GM23248 (cell line): ENCODE results near the gene UBE2B. TPM values are rescaled to one million over a fixed set of nuclear protein-coding genes. Genes with fewer than 3 reads are reported as not detected.

ENCODE experiments used
- DNase-seq: peaks from one replicate; pipeline ENCODE4 v3.0.0-alpha.2; 2015
- H2AFZ ChIP-seq: fragments of 200-600 bp; sonication (generic); 2 replicates; pipeline ENCODE4 v1.6.1; 2016; ENCODE audit warnings: antibody characterized with exemption
- H3F3A ChIP-seq: fragments of 200-600 bp; sonication (generic); 2 replicates; pipeline ENCODE4 v1.6.1; 2016; ENCODE audit warnings: mild to moderate bottlenecking, antibody characterized with exemption, mixed run types; ENCODE audit not compliant: insufficient read depth
- H3K27ac ChIP-seq: fragments of 200-600 bp; sonication (generic); 2 replicates; pipeline ENCODE4 v1.5.1; 2016; ENCODE audit warnings: mild to moderate bottlenecking
- H3K27me3 ChIP-seq: fragments of 200-600 bp; sonication (generic); replicated peaks from 2 replicates; pipeline ENCODE4 v1.6.1; 2016; ENCODE audit warnings: mild to moderate bottlenecking; ENCODE audit not compliant: insufficient read depth
- H3K36me3 ChIP-seq: fragments of 200-600 bp; sonication (generic); 2 replicates; pipeline ENCODE4 v1.6.1; 2016; ENCODE audit warnings: low read depth, mild to moderate bottlenecking
- H3K4me1 ChIP-seq: fragments of 200-600 bp; sonication (generic); 2 replicates; pipeline ENCODE4 v1.6.1; 2016; ENCODE audit warnings: mild to moderate bottlenecking; ENCODE audit not compliant: insufficient read depth
- H3K4me2 ChIP-seq: fragments of 200-600 bp; sonication (generic); one replicate; pipeline ENCODE4 v1.6.1; 2016; ENCODE audit warnings: mild to moderate bottlenecking; ENCODE audit not compliant: unreplicated experiment
- H3K4me3 ChIP-seq: fragments of 200-600 bp; sonication (generic); 2 replicates; pipeline ENCODE4 v1.5.1; 2016; ENCODE audit warnings: mild to moderate bottlenecking
- H3K79me2 ChIP-seq: fragments of 200-600 bp; sonication (generic); 2 replicates; pipeline ENCODE4 v1.6.1; 2016; ENCODE audit warnings: mild to moderate bottlenecking; ENCODE audit not compliant: insufficient read depth
- H3K9ac ChIP-seq: fragments of 200-600 bp; sonication (generic); 2 replicates; pipeline ENCODE4 v1.6.1; 2016; ENCODE audit warnings: mild to moderate bottlenecking
- H3K9me2 ChIP-seq: fragments of 200-600 bp; sonication (generic); 2 replicates; pipeline ENCODE4 v1.6.1; 2016; ENCODE audit warnings: mixed run types, mild to moderate bottlenecking, moderate library complexity; ENCODE audit not compliant: insufficient read depth
- H3K9me3 ChIP-seq: fragments of 200-600 bp; sonication (generic); one replicate; pipeline ENCODE4 v1.6.1; 2017; ENCODE audit warnings: low read depth
- H4K20me1 ChIP-seq: fragments of 200-600 bp; sonication (generic); 2 replicates; pipeline ENCODE4 v1.6.0; 2016; ENCODE audit not compliant: insufficient read depth
- EZH2 ChIP-seq: fragments of 200-600 bp; sonication (generic); IDR thresholded peaks from 2 replicates; pipeline ENCODE4 v1.6.1; 2018; ENCODE audit warnings: antibody characterized with exemption, mild to moderate bottlenecking; ENCODE audit not compliant: insufficient read depth, poor library complexity, severe bottlenecking
- EZH2phosphoT487 ChIP-seq: fragments of 200-600 bp; sonication (generic); IDR thresholded peaks from 2 replicates; pipeline ENCODE4 v1.6.1; 2018; ENCODE audit warnings: antibody characterized with exemption, moderate library complexity, mild to moderate bottlenecking, low read depth; ENCODE audit not compliant: insufficient read depth
- WGBS, 2 experiments: methylation state at CpG; one replicate each; pipeline ENCODE4 v1.1.6; 2015 to 2017; ENCODE audit warnings: low lambda C conversion rate in 2 of 2, low coverage in 1 of 2; ENCODE audit errors: missing lambda C conversion rate in 2 of 2; 5-methylcytosine and 5-hydroxymethylcytosine counted together
- in situ Hi-C: fragments of 300-500 bp; cut with MboI; formaldehyde crosslinking; loops from 2 replicates; pipeline ENCODE4 v1.15.0; 2020
- polyA plus RNA-seq: library from polyadenylated mRNA; unstranded; fragments of >200 nt; fragmentation: Nextera tagmentation; extraction: Ambion mirVana; gene quantifications from 2 replicates; pipeline ENCODE4 v1.2.1, GENCODE V29; 2016
- total RNA-seq: library from RNA; depleted of rRNA; stranded (reverse); fragments of >200 nt; shearing (Covaris generic); gene quantifications from 2 replicates; pipeline ENCODE4 v1.2.3, GENCODE V29; 2014; rRNA removed

UBE2B gene
- total and polyA plus RNA-seq, 2 experiments from 2014 or later: 21.7 to 376 TPM

GRCh38 chr5:134437847-134438581 lies 66.6 kb downstream of the UBE2B start:
- DNase-seq: peak; percentile 91
- peaks cover 47% of the 10 kb centered on the region for H3K4me1 ChIP-seq

GRCh38 chr5:134438721-134439123 lies 67.4 kb downstream of the UBE2B start:
- Histone ChIP-seq H3K27me3 (no peaks in the 10 kb centered on the region), H3K9ac (peak overlapping the region; percentile 67), H3K79me2 (no peaks in the 10 kb centered on the region), H2AFZ (0 out of 2 replicates have a peak overlapping the region, but pooled peaks have one; percentile 48), H3F3A (peaks cover 47% of the 10 kb centered on the region), H4K20me1 (no peaks in the 10 kb centered on the region), H3K4me2 (peak overlapping the region; percentile 81), H3K36me3 (no peaks in the 10 kb centered on the region), H3K27ac (peak overlapping the region; percentile 99), H3K4me3 (peak overlapping the region; percentile 25; the same call in 1 of the 2 replicates), H3K9me2 (no peaks in the 10 kb centered on the region), H3K4me1 (peaks cover 47% of the 10 kb centered on the region), H3K9me3 (no peaks in the 10 kb centered on the region)
- TF ChIP-seq EZH2 (no peak), EZH2phosphoT487 (no peak)
- peak; percentile 45 for DNase-seq
- in situ Hi-C loops: no loop called here
- WGBS, 2 experiments: 72 to 76% methylated on average over 7 of the region's 7 CpGs

More at GRCh38 chr5:134437847-134438581, 66.6 kb downstream of the UBE2B start:
- Histone ChIP-seq H3K79me2 (no peaks in the 10 kb centered on the region), H3K9me3 (no peaks in the 10 kb centered on the region), H3K9ac (peak overlapping the region; percentile 83), H3K9me2 (no peaks in the 10 kb centered on the region), H2AFZ (no peak overlapping the region), H3K4me2 (peak overlapping the region; percentile 85), H3K27ac (peak overlapping the region; percentile 99), H3F3A (peaks cover 47% of the 10 kb centered on the region), H3K36me3 (no peaks in the 10 kb centered on the region), H4K20me1 (no peaks in the 10 kb centered on the region), H3K4me3 (peak overlapping the region; percentile 19; the same call in 1 of the 2 replicates), H3K27me3 (no peaks in the 10 kb centered on the region)
- 31 to 35% methylated on average over 7 of the region's 7 CpGs for WGBS, 2 experiments
- in situ Hi-C loops: no loop called here
- TF ChIP-seq EZH2 (no peak), EZH2phosphoT487 (no peak)

GRCh38 chr5:134439210-134439654 lies 67.9 kb downstream of the UBE2B start:
- DNase-seq: peak; percentile 97
- Histone ChIP-seq H3K9ac (peak overlapping the region; percentile 67), H4K20me1 (no peaks in the 10 kb centered on the region), H3K27ac (peak overlapping the region; percentile 99), H3K4me2 (peak overlapping the region; percentile 81), H3F3A (peaks cover 47% of the 10 kb centered on the region), H3K9me2 (no peaks in the 10 kb centered on the region), H2AFZ (peak overlapping the region; percentile 48; the same call in 1 of the 2 replicates), H3K27me3 (no peaks in the 10 kb centered on the region), H3K36me3 (no peaks in the 10 kb centered on the region), H3K79me2 (no peaks in the 10 kb centered on the region), H3K9me3 (no peaks in the 10 kb centered on the region), H3K4me3 (peak overlapping the region; percentile 25; the same call in 1 of the 2 replicates), H3K4me1 (peaks cover 47% of the 10 kb centered on the region)
- in situ Hi-C loops: no loop called here
- TF ChIP-seq EZH2: no peak
- TF ChIP-seq EZH2phosphoT487: no peak
- WGBS, 2 experiments: 1 to 3% methylated on average over 7 of the region's 7 CpGs

- Histone ChIP-seq H2AFZ (no peak overlapping the region), H3K4me1 (peaks cover 44% of the 10 kb centered on the region), H3F3A (peaks cover 41% of the 10 kb centered on the region), H3K9me3 (no peaks in the 10 kb centered on the region), H3K9me2 (no peaks in the 10 kb centered on the region), H3K27ac (no peak overlapping the region), H3K27me3 (no peaks in the 10 kb centered on the region), H3K79me2 (no peaks in the 10 kb centered on the region), H3K4me3 (no peak overlapping the region), H3K9ac (no peak overlapping the region), H3K4me2 (no peak overlapping the region), H4K20me1 (no peaks in the 10 kb centered on the region), H3K36me3 (no peaks in the 10 kb centered on the region)
- no peak for TF ChIP-seq EZH2
- no peak for TF ChIP-seq EZH2phosphoT487
- no peak for DNase-seq
- 90 to 92% methylated on average over 3 of the region's 3 CpGs for WGBS, 2 experiments
- in situ Hi-C loops: no loop called here
These were observed 68.9 kb downstream of the UBE2B start for GRCh38 chr5:134440201-134440755.

Other genes starting within 250 kb of the UBE2B start
- 238 and 245 TPM in 2 replicates for gene SKP1, start 194.6 kb upstream of the UBE2B start, total RNA-seq
- gene SKP1, start 194.6 kb upstream of the UBE2B start, polyA plus RNA-seq: 1,125 and 1,145 TPM in 2 replicates
- 184 and 193 TPM in 2 replicates for gene PPP2CA, start 145.5 kb upstream of the UBE2B start, total RNA-seq
- 223 and 249 TPM in 2 replicates for gene PPP2CA, start 145.5 kb upstream of the UBE2B start, polyA plus RNA-seq
- 0.65 TPM in 1 of 2 replicates, not detected in the other for gene CDKL3, start 4.4 kb upstream of the UBE2B start, total RNA-seq
- gene CDKL3, start 4.4 kb upstream of the UBE2B start, polyA plus RNA-seq: 3.9 and 4.1 TPM in 2 replicates
- 22.1 and 26.0 TPM in 2 replicates for gene CDKN2AIPNL, start 40.3 kb downstream of the UBE2B start, total RNA-seq
- 36.1 and 39.9 TPM in 2 replicates for gene CDKN2AIPNL, start 40.3 kb downstream of the UBE2B start, polyA plus RNA-seq
- gene JADE2, start 154.1 kb downstream of the UBE2B start, total RNA-seq: 18.0 and 20.9 TPM in 2 replicates
- gene JADE2, start 154.1 kb downstream of the UBE2B start, polyA plus RNA-seq: 7.1 and 8.0 TPM in 2 replicates